Stimulated activated naive CD4-positive, alpha-beta T cell treated with Interleukin-2 at 50 U/mL for 16 hours (primary cell): Measurements from ENCODE around the gene ABCA2.

ENCODE experiments used
- DNase-seq: peaks from one replicate; lab custom pipeline; 2025; lab: John Stamatoyannopoulos, UW

The ABCA2 gene, protein sequence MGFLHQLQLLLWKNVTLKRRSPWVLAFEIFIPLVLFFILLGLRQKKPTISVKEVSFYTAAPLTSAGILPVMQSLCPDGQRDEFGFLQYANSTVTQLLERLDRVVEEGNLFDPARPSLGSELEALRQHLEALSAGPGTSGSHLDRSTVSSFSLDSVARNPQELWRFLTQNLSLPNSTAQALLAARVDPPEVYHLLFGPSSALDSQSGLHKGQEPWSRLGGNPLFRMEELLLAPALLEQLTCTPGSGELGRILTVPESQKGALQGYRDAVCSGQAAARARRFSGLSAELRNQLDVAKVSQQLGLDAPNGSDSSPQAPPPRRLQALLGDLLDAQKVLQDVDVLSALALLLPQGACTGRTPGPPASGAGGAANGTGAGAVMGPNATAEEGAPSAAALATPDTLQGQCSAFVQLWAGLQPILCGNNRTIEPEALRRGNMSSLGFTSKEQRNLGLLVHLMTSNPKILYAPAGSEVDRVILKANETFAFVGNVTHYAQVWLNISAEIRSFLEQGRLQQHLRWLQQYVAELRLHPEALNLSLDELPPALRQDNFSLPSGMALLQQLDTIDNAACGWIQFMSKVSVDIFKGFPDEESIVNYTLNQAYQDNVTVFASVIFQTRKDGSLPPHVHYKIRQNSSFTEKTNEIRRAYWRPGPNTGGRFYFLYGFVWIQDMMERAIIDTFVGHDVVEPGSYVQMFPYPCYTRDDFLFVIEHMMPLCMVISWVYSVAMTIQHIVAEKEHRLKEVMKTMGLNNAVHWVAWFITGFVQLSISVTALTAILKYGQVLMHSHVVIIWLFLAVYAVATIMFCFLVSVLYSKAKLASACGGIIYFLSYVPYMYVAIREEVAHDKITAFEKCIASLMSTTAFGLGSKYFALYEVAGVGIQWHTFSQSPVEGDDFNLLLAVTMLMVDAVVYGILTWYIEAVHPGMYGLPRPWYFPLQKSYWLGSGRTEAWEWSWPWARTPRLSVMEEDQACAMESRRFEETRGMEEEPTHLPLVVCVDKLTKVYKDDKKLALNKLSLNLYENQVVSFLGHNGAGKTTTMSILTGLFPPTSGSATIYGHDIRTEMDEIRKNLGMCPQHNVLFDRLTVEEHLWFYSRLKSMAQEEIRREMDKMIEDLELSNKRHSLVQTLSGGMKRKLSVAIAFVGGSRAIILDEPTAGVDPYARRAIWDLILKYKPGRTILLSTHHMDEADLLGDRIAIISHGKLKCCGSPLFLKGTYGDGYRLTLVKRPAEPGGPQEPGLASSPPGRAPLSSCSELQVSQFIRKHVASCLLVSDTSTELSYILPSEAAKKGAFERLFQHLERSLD (N-terminal part only)

DNA sequence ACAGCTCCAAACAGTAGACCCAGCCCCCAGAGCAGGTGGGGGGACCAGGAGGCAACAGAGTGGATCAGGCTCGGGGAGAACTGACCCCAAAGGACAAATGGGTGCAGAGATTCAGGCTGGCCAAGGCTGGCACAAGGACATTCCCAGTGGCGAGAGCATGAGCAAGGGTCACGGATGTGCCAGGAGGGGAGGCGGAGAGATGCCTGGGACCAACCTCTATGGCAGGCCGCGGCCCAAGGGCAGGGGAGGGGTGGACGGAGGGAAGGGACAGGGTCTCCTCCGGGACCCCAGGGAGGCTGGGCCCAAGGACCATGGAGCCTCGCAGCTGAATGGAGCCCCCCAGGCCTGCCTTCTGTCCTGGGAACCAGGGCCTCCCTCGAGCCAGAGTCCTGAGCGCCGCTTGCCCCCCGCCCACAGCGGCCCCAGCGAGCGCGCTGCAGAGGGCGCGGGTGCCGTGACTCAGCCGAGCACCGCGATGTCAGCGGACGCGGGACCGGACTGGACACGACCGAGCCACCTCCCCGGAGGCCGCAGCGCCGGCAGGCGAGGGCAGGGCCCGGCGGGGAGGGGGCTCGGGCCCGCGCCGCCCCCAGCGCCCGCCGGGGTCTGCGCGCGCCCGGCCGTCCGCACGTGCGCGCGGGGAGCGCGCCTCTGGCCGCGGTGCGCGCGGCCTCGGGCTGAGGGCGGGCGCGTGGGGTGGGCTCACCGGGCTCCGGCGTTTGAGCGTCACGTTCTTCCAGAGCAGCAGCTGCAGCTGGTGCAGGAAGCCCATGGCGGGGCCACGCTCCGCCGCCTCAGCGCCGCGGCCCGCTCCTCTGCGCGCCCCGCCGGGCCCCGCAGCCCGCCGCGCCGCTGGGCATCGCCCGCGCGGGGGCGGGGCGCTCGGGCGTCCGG is at the start of gene ABCA2:
ABCA2 (minus strand) TSS at position 869 of the 894 bp plus-strand sequence; CDS start at position 772, 97 bp downstream.
- no peak for DNase-seq

DNA sequence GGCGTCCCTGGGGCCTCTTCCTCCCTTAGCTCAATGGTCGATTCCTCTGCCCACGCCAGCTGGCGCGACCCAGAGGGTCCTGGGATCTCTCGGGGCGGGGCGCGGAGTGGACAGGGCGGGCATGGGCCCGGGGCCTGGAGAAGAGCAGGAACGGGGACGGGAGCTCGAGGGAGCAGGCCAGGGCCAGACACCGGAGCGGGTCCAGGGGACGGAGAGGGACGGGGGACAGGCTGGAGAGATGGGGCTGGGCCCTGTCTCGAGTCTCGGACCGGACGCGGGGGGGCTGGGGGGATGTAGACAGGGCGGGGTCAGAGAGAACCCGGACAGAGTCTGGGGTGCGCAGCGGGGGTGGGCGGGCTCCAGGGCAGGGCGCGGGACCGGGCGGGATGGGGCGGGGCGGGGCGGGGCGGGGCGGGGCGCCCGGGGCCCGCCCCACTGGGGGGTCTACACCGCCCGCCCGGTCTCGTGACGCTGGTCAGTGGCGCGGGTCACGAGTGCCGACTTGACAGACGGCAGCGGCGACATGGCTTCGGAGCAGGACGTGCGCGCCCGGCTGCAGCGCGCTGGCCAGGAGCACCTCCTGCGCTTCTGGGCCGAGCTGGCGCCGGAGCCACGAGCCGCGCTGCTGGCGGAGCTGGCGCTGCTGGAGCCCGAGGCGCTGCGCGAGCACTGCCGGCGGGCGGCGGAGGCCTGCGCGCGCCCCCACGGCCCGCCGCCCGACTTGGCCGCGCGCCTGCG is 49.1 kb upstream of the ABCA2 start, which contains the start of gene UAP1L1:
UAP1L1 (plus strand) TSS at position 508 of the 738 bp plus-strand sequence; CDS start at position 524, 16 bp downstream.
- DNase-seq = peak; percentile 42

DNA sequence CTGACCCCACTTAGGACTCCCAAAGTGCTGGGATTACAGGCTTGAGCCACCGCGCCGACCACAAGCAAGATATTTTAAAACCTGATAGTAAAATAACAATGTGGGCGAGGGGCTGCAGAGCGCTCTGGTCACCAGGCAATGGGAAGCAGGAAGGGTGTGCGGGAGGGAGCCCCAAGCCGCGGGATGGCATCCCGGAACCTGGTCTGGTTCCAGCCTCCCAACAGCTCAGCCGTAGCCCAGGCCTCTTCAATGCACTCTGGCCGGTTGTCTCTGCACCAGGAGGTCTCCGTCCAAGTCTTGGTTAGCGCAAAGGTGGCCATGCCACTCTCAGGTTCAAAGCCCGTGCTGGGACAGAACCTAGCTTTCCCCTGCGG is 48.6 kb upstream of the ABCA2 start:
- no peak for DNase-seq

DNA sequence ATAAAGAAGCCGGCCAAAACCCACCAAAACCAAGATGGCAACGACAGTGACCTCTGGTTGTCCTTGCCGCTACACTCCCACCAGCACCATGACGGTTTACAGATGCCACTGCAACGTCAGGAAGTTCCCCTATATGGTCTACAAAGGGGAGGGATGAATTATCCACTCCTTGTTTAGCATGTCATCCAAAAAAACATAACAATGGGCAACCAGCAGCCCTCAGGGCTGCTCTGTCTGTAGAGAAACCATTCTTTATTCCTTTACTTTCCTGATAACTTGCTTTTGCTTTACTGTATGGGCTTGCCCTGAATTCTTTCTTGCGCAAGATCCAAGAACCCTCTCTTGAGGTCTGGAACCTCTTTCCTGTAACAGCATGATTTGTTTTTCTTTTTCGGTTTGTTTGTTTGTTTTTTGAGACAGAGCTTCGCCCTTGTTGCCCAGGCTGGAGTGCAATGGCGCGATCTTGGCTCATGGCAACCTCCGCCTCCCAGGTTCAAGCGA is 47.3 kb upstream of the ABCA2 start:
- DNase-seq = no peak

DNA sequence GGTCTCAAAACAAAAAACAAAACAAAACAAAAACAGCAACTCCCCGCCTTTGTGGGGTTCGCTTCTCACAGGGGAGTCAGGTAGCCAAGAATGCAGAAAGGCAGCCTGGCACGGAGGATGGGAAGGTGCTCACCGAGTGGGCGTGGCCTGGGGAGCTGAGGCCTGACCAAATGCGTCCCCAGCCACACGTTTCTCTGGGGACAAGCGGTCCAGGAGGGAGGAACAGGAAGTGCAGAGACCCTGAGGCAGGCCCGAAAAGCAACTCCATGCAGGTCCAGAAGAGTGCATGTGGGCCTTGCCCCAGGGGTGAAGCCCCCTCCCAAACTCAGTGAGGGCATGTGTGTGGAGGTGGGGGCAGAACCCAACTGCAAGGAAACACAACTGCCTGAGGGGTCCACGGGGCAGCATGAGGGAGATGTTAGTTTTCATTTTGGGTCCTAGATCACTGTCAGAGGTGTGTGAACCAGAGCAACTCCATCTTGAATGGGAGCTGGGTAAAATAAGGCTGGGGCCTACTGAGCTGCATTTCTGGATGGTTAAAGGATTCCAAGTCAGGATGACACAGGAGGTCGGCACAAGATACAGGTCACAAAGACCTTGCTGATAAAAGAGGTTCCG is 46.7 kb upstream of the ABCA2 start:
- no peak for DNase-seq

DNA sequence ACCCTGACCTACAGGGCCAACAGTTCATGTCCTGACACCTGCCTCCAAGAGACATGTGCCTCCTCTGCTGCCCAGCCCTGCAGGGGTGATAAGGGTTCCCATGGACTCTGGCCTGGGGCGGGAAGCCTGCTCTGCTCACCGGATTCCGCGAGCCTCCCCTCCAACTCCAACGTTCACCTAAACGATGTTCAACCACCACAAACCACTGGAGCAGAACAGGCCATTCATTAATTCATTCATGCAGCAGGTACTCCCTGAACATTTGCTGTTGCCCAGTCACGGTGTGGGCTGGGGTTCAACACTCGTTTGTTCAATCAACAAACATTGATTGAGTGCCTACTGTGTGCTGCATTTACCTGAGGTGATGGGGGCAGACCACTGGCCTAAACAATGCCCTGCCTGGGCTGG is 46.0 kb upstream of the ABCA2 start:
- DNase-seq = no peak

DNA sequence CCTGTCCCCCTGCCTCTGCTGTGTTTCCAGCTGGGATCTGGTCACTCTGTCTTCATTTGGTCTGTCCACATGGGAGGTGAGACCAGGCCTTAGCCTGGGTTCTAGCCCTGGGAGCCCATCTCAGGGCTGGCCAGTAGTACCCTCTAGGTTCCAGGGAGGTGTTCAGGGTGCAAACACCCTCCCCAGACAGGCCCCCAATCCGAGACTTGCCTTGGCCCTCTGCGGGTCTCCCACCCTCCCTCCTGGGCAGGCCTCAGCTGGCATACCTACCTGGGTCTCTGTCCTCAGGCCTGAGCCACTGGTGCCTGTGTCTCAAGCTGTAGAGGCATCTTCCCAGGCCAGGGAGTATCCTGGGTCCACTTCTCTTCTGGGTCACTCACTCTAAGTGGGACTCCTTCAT is 43.2 kb upstream of the ABCA2 start:
- DNase-seq = no peak

DNA sequence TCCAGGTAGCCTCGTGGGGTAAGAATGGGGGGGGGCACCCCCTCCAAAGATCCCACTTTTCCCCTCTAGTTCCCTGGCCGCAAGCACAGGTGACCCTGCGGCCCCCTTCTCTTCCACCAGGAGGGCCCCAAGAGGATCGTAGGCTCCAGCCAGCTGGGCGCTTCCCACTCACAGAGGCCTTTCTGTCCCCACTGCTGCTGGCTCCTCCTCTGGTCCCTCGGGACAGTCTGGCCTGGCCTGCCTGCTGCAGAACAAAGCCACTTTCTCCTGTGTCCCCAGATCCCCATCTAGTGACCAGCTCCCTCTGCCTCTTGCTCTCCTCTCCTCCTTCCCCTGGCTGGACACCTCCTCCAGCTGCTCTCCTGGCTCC is 42.9 kb upstream of the ABCA2 start:
- DNase-seq = no peak

DNA sequence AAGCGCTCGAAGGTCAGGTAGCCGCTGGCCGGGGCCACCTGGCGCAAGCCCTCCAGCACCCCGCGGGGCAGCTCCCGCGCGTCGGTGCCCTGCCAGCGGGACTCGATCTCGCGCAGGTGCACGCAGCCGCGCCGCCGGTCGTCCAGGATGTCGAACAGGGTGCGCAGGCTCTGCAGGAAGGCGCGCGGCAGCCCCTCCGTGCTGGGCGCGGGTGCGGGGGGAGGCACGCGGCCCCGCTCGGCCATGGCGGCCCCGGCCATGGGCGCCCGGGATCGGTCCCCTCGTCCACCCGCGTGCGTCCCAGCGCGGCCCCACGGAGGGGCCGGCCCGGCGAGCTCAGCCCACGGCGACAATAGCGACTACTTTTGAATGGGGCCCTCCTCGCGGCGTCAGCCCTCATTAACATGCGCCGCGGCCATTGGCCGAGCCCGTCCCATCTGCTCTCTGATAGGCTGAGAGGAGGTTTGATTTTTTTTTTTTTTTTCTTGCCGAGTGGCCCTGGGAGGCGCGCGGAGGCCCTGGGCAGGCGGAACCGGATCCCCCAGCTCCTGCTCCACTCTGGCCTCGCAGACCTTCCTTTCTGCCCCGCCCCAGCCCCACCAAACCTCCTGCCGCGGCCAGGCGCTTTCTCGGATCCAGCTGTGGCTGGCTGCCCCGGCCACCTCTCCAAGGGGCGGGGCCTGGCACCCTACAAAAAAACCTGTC is 42.3 kb upstream of the ABCA2 start, which contains the start of gene SAPCD2:
SAPCD2 (minus strand) TSS at position 357 of the 705 bp plus-strand sequence; CDS start at position 260, 97 bp downstream.
- DNase-seq = peak; percentile 84

DNA sequence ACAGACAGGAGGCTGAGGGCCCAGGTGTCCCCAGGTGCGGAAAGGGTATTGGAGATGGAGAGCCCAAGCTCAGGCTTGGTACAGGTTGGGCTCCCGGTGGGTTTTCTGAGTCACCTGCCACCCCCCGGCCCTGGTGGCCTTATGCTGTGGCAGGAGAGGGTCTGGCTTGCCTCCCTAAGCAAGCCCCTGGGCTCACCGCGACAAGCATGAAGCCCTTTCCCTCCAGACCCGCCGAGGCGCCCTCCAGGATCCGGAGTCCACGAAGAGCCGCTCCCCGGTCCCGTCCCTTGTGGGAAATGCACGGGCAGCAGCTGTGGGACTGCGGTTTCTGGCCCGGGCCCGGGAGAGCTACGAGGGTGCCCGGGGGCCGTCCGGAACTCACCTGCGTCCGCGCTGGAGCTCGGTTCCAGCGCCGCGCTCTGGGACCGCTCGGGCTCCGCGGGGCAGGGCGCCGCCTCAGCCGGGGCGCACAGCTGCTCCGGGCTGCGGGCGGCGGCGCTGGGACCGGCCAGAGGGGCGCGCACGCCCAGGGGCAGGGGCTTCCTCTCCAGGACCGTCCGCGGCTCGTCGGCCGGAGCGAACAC is 41.6 kb upstream of the ABCA2 start:
- DNase-seq = no peak

DNA sequence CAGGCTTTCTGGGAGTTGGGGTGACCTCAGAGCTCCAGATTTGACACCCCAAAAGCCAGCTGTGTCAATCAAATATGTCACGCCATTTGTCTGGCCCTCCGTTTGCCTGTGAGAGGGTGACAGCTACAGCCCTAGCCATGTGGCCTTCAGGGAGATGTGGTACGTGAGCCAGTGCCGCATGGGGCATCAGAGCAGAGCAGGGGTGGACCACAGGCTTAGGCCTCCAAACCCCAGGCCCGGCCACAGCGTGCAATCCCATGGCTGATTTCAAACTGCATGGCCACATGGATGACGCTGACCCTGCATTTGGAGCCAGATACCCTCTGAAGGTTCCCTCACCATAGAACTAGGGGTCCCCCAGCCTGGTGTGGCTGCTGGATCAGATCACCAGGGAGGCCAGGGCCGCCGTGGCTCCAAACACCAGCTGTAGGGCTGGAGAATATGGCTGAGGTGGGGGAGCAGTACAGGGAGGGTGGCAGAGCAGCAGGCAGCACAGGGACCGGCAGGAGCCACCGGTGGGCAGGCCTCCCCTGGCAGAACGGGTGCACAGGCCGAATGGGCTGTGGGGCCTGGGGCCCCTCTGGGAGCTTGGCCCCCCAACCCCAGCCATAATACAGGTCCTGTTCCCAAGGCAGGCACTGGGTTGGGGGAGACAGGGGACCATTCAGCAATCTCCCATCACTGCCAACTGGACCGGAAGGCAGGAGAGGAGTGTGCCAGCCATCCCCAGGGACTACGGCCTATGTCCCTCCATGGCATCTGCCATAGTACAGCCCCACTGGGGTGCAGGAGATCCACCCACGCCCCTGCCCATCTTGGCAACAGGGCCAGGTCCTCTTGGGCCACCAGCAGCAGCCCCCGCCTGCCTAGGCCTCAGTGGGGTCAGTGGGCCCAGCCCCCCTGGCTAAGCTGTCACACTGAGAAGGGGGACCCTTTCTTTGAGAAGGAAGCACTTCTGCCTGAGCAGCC is 40.8 kb upstream of the ABCA2 start:
- no peak for DNase-seq

DNA sequence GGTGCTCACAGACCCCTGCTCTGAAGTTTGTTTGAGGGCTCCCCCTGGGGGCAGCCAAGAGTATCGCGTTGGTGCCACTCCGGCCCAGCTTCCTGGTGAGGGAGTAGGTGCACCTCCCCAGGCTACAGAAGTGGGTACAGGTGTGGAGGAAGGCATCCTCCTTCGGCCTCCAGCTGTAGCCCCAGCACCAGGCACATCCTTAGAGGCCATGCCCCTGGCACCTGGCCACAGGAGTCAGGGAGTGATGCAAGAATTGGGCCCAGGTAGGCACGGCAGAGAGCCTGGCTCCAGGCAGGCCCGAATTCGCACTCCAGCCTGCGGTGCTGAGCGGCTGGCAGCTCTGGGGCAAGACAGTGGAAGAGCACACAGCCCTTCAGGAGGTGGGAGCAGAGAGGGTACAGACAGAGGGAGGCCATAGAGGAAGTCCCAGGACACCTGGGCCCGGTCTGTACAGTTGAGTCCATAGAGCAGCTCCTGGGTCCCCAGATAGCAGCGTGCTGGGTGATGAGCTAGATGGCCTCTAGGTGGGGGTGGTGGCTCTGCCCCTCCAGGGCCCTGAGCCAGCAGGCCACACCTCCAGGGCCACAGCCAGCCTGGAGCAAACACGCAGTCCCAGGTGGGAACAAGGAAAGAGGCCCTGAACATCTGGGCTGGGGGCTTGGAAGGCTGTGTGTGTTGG is 40.0 kb upstream of the ABCA2 start:
- peak; percentile 76 for DNase-seq

DNA sequence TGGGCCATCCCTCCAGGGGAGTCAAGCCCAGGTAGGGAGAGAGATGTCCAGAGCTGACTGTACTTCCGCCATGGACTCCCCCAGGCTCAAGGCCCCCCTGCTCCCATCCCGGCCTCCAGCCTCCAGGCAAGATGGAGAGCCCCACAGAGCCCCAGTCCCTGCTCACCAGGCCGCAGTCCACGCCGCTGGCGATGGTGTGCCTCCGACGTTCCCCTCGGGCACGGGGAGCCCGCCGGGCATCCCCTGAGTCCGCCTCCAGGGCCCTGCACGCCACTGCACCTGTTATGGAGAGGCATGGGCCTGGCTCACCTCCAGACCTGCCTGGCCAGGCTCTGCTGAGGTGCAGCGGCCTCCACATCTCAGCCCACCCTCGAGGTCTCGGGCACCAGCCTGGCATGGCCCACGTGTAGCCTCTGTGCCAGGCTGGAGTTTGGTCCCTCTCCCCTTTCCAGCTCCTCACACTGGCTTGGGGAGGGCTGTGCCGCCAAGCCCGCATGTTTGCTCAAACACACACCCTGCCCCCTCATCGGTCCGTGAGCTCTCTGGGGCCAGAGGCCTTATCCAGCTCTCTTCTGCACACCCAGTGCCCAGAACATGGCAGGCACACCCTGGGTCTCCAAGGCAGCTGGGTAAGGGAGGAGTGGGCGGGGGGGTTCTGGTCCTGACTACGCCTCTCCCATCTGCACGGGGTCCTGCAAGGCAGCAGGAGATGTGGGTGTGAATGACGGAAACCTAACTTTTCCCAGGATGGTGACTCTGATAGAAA is 38.2 kb upstream of the ABCA2 start:
- no peak for DNase-seq

DNA sequence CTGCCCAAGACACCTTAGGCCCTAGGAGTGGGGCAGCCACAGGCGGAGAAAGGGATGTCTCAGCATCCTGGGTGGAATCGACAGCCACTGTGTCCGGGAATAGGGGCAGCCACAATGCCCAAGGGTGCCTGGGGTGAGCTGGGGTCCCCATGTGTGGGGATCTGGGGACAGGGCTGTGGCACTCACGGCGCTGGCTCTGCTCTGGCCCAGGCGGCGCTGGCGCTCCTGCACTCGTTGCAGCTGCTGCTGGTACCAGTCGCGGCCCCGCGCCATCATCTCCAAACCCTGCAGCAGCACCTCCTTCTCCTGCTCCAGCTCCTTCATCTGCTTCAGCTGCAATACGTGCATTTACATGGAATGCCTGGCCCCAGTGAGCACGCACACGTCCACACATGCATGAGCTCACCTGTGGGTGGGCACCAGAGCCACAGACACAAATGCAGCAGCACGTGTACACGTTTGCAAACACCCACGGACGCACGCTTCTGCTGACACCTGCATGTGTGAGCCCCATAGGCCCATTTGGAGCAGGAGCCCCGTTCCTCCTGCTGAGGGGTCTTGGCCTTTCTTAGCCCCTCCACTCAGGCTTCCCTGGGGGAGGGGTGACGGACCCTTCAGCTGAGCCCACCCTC is 37.4 kb upstream of the ABCA2 start:
- no peak for DNase-seq

DNA sequence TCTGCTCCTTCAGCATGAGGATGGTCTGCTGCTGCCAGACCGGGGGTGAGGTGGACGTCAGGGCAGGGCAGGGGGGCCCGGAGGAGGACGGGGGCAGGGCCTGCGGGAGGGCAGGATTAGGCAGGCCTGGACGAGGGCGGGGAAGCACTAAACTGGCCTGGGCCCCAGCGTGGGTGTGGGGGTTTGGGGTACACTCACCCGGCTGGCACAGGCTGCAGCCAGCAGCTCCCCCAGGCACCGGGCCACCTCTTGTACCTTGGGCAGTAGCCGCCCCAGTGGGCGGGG is 36.8 kb upstream of the ABCA2 start:
- no peak for DNase-seq
